ENCODE results near the gene PTCRA.

The PTCRA gene

GRCh38 chr6:42911171-42912021 lies 4.5 kb upstream of the PTCRA start:
- DNase-seq (ENCODE audit: insufficient read length), result no peak
- TF ChIP-seq TAF1 (IDR thresholded peaks at IDR 0.05; ENCODE audit: borderline replicate concordance, low read depth, low read length), result no peak
- no peak for TF ChIP-seq POLR2AphosphoS5 (IDR thresholded peaks at IDR 0.05; ENCODE audit: low read depth, low read length)
- no peak for TF ChIP-seq POLR2A (IDR thresholded peaks at IDR 0.05; ENCODE audit: low read depth, low read length)
- FAIRE-seq, result no peak

GRCh38 chr6:42914546-42914945 lies 1.3 kb upstream of the PTCRA start:
- no peak for FAIRE-seq
- no peak for DNase-seq (ENCODE audit: insufficient read length)
- TF ChIP-seq TAF1 (IDR thresholded peaks at IDR 0.05; ENCODE audit: borderline replicate concordance, low read depth, low read length) (no peak), POLR2A (IDR thresholded peaks at IDR 0.05; ENCODE audit: low read depth, low read length) (no peak), POLR2AphosphoS5 (IDR thresholded peaks at IDR 0.05; ENCODE audit: low read depth, low read length) (no peak)

- TF ChIP-seq TAF1 (IDR thresholded peaks at IDR 0.05; ENCODE audit: borderline replicate concordance, low read depth, low read length) (no peak), POLR2AphosphoS5 (IDR thresholded peaks at IDR 0.05; ENCODE audit: low read depth, low read length) (no peak), POLR2A (IDR thresholded peaks at IDR 0.05; ENCODE audit: low read depth, low read length) (no peak)
- FAIRE-seq (no peak), DNase-seq (ENCODE audit: insufficient read length) (no peak)
These were observed 435 bp downstream of the PTCRA start for GRCh38 chr6:42916288-42916687.

GRCh38 chr6:42921801-42922200 lies 5.9 kb downstream of the PTCRA start:
- FAIRE-seq, result no peak
- TF ChIP-seq POLR2A (IDR thresholded peaks at IDR 0.05; ENCODE audit: low read depth, low read length), result no peak
- TF ChIP-seq POLR2AphosphoS5 (IDR thresholded peaks at IDR 0.05; ENCODE audit: low read depth, low read length), result no peak
- no peak for TF ChIP-seq TAF1 (IDR thresholded peaks at IDR 0.05; ENCODE audit: borderline replicate concordance, low read depth, low read length)
- no peak for DNase-seq (ENCODE audit: insufficient read length)

GRCh38 chr6:42923666-42924065 lies 7.8 kb downstream of the PTCRA start:
- DNase-seq (ENCODE audit: insufficient read length) (no peak), FAIRE-seq (no peak)
- TF ChIP-seq POLR2A (IDR thresholded peaks at IDR 0.05; ENCODE audit: low read depth, low read length) (no peak), TAF1 (IDR thresholded peaks at IDR 0.05; ENCODE audit: borderline replicate concordance, low read depth, low read length) (no peak), POLR2AphosphoS5 (IDR thresholded peaks at IDR 0.05; ENCODE audit: low read depth, low read length) (no peak)

GRCh38 chr6:42925248-42925857 lies 9.5 kb downstream of the PTCRA start:
- DNase-seq (ENCODE audit: insufficient read length) (no peak), FAIRE-seq (no peak)
- no peak for TF ChIP-seq POLR2AphosphoS5 (IDR thresholded peaks at IDR 0.05; ENCODE audit: low read depth, low read length)

GRCh38 chr6:42928986-42929820 lies 13.3 kb downstream of the PTCRA start, which contains the start of gene CNPY3:
Gene CNPY3, plus strand, starts transcription at chr6:42929480. Its CDS starts 91 bp downstream, at chr6:42929571.
- peak; percentile 34; the same call in 1 of the 2 replicates for TF ChIP-seq TAF1 (IDR thresholded peaks at IDR 0.05; ENCODE audit: borderline replicate concordance, low read depth, low read length)
- peak; percentile 69 for TF ChIP-seq POLR2AphosphoS5 (IDR thresholded peaks at IDR 0.05; ENCODE audit: low read depth, low read length)
- TF ChIP-seq POLR2A (IDR thresholded peaks at IDR 0.05; ENCODE audit: low read depth, low read length), result peak; percentile 69
- peak; percentile 78 for DNase-seq (ENCODE audit: insufficient read length)
- peak; percentile 97 for FAIRE-seq

GRCh38 chr6:42929821-42930360 lies 14.0 kb downstream of the PTCRA start:
- DNase-seq (ENCODE audit: insufficient read length) (peak; percentile 60), FAIRE-seq (peak; percentile 89)
- TF ChIP-seq TAF1 (IDR thresholded peaks at IDR 0.05; ENCODE audit: borderline replicate concordance, low read depth, low read length), result peak; percentile 56; the same call in 1 of the 2 replicates
- TF ChIP-seq POLR2A (IDR thresholded peaks at IDR 0.05; ENCODE audit: low read depth, low read length), result peak; percentile 79; the same call in 1 of the 2 replicates
- peak; percentile 83 for TF ChIP-seq POLR2AphosphoS5 (IDR thresholded peaks at IDR 0.05; ENCODE audit: low read depth, low read length)

- TF ChIP-seq TAF1 (IDR thresholded peaks at IDR 0.05; ENCODE audit: borderline replicate concordance, low read depth, low read length) (no peak), POLR2AphosphoS5 (IDR thresholded peaks at IDR 0.05; ENCODE audit: low read depth, low read length) (no peak), POLR2A (IDR thresholded peaks at IDR 0.05; ENCODE audit: low read depth, low read length) (no peak)
- FAIRE-seq, result no peak
These were observed 16.6 kb downstream of the PTCRA start for GRCh38 chr6:42932412-42932811.

GRCh38 chr6:42933205-42933604 lies 17.4 kb downstream of the PTCRA start:
- DNase-seq (ENCODE audit: insufficient read length), result no peak
- TF ChIP-seq POLR2AphosphoS5 (IDR thresholded peaks at IDR 0.05; ENCODE audit: low read depth, low read length) (peak; percentile 4; the same call in 1 of the 2 replicates), TAF1 (IDR thresholded peaks at IDR 0.05; ENCODE audit: borderline replicate concordance, low read depth, low read length) (no peak)
- no peak for FAIRE-seq

More at GRCh38 chr6:42932412-42932811, 16.6 kb downstream of the PTCRA start:
- DNase-seq (ENCODE audit: insufficient read length), result no peak

GRCh38 chr6:42935322-42935721 lies 19.5 kb downstream of the PTCRA start:
- TF ChIP-seq TAF1 (IDR thresholded peaks at IDR 0.05; ENCODE audit: borderline replicate concordance, low read depth, low read length) (no peak), POLR2AphosphoS5 (IDR thresholded peaks at IDR 0.05; ENCODE audit: low read depth, low read length) (no peak), POLR2A (IDR thresholded peaks at IDR 0.05; ENCODE audit: low read depth, low read length) (no peak)
- FAIRE-seq (no peak), DNase-seq (ENCODE audit: insufficient read length) (no peak)
